ENCODE data around the gene P2RX1.

P2RX1 gene

DNA sequence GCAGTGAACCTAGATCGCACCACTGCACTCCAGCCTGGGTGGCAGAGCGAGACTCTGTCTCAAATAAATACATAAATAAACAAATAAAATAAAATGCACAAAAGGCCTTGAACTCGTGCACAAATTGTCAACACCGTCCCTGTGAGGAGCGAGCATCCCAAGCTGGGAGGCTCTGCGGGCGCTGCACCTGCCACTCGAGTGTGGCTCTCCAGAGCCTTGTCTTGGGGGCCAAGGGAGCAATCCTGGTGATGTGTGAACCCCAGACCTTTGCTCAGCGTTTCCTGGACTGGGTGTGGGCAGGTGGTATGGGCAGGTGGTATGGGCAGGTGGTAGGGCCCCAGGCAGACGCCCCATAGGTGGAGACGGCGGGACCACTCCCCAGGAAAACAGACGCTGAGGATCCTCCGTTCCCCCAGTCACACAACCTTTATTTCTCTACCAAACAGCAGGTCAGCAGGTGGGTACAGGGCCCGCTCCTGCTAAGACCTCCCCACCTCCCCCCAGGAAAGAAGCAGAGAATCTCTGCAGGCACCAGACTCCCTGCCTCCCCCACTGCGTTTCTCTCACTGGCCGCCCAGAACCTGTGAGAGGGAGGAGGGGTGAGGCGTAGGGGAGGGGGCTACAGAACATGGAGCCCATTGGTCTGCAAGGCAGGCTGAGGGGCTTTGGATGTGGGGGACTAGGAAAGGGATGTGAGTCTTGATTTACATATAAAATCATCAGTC lies 7.4 kb upstream of the P2RX1 start:
- DNase-seq: no peak

- no peak for DNase-seq
These were observed 6.5 kb upstream of the P2RX1 start for GRCh38 chr17:3922765-3923164.

- DNase-seq: peak; percentile 37
These were observed 5.4 kb upstream of the P2RX1 start for GRCh38 chr17:3921502-3922319.

DNA sequence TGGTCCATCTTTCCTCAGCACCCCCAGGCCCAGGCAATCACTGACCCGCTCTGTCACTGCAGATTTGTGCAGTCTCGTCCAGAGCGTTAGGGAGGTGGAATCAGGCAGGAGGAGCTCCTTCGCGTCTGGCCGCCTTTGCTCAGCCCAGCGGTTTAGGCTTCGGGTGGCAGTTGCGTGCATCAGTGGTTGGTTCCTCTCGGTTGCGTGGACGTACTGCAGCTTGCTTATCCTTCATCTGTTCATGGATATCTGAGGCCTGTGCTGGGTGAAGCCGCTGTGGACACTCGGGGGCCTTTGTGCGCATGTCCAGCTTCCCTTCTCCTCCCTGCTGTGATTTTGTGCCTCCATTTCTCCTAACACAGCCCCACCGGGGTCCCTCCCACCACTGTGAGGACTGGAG lies 4.7 kb upstream of the P2RX1 start:
- DNase-seq: no peak

DNA sequence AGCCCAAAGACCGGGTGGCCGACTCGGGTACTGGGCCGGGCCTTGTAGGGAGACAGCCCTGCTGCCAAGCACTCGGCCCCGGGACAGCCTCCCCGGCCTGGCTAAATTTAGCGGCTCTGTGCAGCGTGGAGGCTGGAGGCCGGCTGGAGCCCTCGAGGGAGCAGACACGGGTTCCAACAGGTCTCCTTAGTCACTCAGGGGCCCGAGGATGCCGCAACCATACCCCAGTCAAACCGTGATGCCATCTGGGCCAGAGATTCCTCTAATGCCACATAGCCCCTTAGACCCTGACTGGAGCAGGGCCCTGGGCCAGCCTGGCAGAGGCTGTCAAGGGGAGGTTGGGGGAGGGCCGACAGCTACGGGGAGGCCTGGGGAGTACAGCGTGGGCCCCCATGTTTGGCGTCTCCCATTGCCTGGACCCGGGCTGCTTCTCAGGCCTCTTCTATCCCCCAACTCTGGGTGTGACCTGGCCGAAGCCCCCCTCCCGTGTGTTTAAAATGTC lies 2.9 kb upstream of the P2RX1 start:
- DNase-seq: no peak

DNA sequence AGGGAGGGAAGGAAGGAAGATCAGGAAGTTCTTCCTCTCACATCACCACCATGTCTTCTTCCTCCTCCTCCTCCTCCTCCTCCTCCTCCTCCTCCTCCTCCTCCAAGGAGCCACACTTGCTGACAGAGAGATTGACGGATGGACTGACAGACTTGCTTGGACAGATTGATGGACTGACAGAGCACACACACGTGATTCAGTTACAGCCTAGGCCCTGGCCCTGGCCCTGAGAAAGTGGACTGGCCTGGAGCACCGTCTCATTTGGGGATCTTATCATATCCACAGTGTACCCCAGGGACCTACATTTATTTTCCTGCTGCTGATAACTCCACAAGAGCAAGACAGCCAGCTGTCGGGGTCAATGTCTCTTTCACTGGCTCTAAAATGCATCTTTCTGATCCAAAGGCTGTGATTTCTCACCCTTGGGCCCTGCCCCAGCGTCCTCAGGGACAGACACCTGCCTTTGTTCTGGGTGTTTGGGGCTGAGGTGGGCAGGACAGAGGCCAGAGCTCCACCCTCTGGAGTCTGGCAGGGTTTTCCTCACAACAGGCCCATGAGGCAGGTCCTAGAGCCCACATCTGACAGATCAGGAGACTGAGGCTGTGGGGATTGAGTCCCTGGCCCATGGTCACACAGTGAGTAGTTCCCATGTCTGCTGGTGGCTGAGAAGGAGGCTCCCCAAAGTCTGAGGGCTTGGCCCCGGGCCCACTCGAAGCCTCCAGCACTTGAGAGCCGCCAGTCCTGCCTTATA lies 2.3 kb upstream of the P2RX1 start:
- no peak for DNase-seq

GRCh38 chr17:3917391-3917931 lies 1.2 kb upstream of the P2RX1 start:
- no peak for DNase-seq

- no peak for DNase-seq
These were observed 560 bp upstream of the P2RX1 start for GRCh38 chr17:3916825-3917224.

DNA sequence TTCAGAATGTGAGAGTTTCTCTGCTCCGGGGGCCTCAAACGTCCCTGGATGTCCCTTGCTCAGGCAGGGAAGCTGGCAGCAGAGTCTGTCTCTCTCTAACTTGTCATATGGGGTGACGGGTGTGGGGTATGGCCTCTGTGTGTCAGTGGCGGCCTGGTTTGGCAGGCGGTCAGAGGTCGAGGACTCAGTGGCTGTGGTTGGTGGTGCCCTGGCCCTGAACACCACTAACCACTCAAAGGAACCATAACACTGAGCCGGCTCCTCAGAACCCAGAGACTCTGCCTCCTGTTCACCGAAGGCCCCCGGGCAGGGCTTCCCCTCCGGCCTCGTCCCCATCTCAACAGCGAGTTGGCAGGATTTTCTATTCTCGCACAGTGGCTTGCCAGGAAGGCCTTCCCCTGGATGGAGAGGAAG lies 677 bp downstream of the P2RX1 start:
- no peak for DNase-seq

DNA sequence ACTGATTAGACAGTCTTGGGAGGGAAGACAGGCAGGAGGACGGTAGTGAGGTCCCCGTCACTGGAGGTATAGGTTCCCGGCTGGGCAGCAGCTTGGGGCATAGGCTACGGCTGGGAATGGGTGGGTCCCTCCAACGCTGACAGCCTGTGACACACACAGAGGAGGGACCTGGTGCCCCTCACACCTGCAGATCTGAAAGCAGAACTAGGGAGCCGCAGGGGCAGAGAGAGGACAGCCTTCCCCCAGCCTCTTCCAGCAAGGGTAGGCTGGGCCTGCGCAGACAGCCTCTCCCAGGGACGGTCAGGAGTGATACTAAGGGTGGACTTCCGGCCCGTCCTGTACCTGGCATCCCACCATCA lies 2.0 kb downstream of the P2RX1 start:
- DNase-seq: no peak

DNA sequence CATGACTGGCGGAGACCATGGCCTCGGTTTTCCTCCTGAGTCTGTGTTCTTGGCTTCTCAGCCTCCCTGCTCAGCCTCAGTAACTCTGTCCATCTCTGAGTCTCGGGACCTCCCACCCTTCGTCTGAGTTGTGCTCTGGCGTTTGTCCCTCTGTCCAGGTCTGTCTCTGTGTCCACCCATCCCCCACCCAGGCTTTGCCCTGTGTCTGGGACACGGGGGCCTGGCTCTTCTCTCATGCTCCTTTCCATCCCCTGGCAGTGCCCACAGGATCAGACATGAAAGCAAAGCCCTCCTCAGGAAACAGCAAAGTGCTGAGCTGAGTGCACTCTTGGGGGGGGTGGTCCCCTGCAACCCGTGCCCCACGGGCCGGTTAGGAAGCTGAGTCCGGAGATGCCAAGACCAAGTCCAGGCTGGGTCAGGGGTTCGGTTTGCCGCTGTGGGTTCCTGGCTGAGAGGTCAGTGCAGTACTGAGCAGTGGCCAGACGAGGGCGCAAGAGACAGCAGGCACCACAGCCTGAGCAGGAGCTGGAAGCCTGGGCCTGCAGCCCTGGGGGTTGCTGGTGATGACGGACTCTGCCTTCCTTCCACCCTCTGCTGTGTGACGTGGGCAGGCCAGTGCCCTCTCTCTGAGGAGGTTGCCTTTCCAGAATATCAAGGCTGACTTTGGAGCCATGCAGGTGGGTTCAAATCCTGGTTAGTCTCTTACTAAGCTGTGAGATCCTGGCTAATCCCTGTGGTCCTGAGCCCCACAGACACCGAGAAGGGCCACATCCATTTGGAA lies 2.5 kb downstream of the P2RX1 start:
- DNase-seq: peak; percentile 71

- DNase-seq: no peak
These were observed 3.4 kb downstream of the P2RX1 start for GRCh38 chr17:3912827-3913226.

DNA sequence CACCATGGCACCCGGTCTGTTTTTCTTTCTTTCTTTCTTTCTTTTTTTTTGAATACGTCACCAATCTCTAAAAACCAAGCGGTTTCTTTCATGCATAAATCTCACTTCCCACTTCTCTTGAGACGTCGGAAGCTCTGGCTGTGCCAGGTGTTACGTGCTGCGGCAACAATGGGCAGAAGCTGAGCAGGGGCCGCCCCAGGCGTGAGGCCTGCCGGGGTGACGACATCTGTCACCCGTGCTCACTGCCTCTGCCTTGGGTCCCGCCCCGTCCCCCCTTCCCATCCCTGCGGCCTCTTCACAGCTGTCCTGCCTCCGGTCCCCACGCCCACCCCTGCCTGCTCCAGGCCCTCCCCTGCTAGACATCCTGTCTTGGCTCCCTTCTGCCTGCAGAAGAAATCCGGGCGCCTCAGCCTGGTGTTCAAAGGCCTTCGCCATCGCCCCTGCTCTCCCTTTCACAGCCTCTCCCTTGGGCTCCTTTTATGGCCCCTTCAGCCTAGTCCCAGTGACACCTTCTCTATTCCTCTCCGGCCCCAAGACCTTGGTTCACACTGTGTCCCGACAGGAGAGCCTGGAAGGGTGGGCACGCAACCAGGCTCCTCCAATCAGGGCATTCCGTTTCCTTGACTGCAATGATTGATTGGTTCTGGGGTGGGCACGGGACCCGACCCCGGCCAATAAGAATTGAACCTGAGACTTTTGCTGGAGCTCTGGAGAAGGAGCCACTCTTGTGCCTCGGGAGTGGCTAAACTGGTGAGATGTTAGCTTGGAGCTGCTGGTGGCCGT lies 4.8 kb downstream of the P2RX1 start:
- DNase-seq: peak; percentile 66

DNA sequence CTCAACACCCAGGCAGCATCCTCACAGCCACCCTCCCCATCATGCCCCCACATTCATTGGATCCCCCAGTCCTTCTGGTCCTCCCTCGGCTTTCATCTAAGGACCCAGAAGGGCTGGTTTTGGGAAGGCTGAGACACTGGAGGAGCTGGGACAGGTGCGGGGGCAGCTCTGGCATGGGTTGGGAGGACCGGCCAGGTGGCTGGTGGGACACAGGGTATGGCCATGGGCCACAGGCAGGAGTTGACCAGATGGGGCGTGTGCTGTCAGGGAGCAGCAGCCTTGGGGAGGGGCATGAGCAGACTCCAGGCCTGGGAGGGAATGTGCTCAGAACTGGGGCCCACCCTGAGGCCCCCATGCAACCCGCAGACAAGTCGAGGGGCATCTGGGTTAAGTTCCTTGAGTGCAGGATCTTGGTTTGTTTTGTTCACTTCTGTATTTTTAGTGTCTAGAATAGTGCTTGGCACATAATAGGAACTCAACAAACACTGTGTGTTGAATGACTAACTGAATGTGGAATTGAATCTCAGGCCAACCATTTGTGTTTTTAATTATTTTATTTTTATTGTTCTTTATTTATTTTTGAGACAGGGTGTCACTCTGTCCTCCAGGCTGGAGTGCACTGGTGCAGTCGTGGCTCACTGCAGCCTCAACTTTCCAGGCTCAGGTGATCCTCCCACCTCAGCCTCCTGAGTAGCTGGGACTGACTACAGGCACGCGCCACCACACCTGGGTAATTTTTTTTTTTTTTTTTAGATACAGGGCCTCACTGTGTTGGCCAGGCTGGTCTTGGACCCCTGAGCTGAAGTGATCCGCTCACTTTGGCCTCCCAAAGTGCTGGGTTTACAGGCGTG lies 5.6 kb downstream of the P2RX1 start:
- DNase-seq: no peak

DNA sequence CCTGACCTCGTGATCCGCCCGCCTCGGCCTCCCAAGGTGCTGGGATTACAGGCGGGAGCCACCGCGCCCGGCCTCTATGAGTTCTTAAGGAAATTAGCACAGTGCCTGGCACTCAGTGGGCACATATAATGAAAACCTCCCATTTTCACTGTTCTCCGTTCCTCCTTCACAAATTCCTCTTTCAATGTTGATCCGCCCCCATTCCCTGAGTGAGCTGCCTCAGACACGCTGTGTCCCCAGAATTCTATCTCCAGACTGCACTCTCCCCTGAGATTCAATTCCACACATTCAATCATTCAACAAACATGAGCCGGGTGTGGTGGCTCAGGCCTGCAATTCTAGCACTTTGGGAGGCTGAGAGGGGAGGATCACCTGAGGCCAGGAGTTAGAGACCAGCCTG lies 7.0 kb downstream of the P2RX1 start:
- no peak for DNase-seq

DNA sequence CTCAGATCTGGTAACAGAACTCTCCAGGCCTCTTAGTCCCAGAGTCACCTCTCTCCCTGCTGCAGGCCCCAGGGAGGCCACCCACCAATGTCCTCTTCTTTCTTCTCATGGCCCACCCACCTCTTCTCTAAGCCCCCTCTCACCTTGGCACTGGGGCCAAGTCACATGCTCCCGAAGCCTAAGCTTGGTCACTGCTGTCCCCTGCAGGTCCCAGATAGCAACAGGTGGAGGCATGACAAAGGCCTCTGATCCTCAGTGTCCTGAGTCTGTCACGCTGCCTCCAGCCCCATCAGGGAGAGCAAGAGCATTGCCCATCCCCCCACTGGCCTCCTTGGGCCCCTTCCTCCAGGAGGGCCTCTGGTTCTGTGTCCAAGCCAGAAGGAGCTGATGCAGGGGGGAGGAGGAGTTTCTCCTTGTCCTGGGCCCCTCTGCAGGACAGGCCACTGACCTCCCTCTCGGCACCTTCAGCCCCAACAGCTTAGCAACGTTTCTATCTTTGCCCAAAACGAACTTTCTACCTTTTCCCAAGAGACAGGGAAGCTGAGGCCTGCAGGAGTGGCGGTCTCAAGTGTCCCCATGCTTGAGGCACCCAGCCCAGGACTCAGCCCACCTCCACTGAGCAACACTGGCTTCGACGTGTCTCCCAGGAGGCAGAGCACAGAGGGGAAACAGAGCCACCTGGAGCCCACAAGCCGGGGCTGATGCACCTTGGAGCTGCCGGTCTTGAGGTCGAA lies 8.6 kb downstream of the P2RX1 start:
- no peak for DNase-seq

DNA sequence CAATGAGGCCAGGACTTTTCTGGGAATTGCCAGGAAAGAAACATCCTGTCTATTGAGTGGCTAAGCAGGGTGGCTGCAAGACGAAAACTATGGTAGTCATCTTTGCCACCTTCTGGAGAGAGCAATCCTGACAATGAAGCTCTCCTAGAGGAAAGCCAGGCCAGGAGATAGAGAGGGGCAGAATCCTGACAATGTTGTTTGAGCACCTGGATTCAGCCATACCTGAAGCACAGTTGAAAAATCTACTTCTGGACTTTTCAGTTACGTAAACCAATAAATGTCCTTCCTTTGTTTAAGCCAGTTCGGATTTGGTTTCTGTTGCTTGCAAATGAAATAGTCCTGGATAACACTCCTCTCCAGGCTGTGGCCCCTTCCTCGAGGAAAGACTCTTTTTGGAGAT lies 9.4 kb downstream of the P2RX1 start:
- DNase-seq: no peak

DNA sequence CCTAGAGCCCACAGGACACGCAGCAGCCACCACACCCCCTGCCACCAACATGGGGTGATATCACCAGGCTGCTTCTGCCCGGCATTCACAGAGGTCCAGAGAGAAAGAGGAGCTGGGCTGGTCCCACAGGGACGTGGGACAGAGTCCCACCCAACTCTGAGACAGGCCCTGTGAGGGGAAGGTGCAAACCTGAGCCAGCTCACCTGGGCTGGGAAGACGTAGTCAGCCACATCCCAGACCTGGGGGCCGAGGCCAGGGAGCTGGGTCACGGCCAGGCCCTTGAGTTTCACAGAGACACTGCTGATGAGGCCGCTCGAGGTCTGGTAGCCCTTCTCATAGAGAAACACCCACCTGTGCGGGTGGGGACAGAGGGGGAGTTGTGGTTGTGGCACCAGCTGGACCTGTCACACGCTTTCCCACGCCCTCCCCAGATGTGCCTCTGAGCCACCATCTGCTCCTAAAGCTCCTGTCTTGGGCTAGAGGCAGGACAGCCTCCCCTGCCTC lies 11.2 kb downstream of the P2RX1 start:
- no peak for DNase-seq

DNA sequence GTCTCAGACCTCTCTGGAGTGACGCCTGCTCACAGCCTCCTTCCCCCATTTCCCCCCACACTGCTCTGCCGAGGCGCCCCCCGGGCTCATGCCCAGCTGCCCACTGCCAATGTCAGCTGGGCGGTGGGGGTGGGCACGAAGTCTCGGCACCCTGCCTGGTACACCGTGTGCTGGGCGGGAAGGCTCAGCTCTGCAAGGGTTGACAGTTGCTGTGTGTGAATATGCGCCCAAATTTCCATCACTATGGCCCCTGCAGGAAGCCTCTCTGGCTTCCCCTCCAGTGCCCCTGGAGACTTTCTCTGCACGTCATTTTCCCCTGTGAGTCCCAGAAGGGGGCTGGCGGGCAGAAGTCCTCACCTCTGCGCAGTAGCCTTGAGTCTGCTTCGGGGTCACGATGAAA lies 11.8 kb downstream of the P2RX1 start:
- no peak for DNase-seq

DNA sequence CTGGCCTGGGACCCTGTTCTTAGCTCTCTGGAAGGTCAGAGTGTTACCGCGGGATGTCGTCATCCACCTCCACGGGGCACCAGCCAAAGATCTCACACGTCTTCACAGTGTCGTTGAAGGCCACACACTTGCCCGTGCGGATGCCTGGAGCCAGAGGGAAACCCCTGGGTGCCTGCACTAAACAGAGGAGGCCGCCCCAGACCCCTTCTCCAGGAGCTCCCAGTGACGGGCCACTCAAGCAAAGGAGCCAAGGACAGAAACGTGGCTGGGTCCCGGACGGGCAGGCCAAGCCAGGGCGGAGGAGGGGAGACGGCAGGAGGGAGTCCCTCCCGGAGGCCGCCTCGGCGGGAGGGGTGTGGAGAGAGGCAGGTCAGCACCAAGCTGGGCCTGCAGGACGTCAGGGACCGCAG lies 12.4 kb downstream of the P2RX1 start:
- no peak for DNase-seq
